NCI-H2196 treated with DMSO at 0.1 percent for 48 hours (cell line): Measurements from ENCODE around the gene TRAF7.

Source experiments
- DNase-seq: peaks from one replicate; lab custom pipeline; 2025; ENCODE audit not compliant: unreplicated experiment; lab: John Stamatoyannopoulos, UW

TRAF7 gene

DNA sequence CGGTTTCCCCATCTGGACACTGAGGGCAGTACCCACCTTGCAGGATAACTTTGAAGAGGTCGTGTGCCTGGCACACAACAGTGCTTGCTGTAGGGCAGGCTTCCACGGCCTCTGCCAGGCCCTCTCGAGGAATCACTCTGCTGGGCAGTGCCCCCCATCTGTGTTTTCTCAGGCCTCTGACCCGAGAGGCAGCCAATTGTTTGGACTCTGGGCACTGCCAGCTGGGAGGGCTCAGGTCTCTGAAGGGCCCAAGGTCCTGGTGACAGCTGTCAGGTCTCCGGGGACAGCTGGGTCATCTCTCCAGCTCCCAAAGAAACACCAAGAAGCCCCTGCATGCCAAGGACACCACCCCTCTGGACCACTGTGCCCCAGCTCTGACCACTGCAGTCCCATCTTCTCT is 8.2 kb upstream of the TRAF7 start:
- DNase-seq: no peak

DNA sequence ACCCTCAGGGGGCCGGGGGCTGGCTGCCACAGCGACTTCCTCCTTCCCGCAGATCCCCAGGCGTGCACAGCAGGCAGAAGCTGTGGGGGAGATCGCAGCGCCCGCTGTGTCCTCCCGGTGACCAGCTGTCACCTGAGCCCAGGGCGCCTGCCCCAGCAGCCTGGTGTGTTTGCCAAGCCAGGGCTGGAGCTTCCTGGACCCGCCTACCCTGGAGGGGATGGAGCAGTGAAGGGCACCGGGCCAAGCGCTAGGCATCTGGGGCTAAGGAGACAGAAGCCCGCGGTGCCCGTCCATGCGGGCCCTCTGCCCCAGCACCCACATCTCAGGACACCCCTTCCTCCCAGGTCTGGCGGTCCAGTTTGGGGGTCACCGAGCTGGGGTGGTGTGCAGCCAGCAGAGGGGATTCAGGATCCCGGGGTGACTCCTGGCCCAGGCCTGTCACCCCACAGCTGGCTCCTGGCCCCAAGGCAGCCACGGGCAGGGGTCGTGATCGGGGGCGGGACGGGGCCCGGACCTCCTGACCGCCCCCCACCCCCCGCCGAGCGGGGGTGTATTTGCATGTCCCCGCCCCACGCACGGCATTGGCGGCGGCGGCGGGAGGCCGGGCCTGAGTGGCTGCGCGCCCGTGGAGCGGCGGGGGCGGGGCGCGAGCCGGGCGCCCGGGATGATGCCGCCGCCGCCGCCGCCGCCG is 7.5 kb upstream of the TRAF7 start, which contains the start of gene RAB26:
RAB26 (plus strand) TSS at position 645 of the 691 bp plus-strand sequence. CDS start 159 bp downstream, outside the sequence.
- peak; percentile 93 for DNase-seq

DNA sequence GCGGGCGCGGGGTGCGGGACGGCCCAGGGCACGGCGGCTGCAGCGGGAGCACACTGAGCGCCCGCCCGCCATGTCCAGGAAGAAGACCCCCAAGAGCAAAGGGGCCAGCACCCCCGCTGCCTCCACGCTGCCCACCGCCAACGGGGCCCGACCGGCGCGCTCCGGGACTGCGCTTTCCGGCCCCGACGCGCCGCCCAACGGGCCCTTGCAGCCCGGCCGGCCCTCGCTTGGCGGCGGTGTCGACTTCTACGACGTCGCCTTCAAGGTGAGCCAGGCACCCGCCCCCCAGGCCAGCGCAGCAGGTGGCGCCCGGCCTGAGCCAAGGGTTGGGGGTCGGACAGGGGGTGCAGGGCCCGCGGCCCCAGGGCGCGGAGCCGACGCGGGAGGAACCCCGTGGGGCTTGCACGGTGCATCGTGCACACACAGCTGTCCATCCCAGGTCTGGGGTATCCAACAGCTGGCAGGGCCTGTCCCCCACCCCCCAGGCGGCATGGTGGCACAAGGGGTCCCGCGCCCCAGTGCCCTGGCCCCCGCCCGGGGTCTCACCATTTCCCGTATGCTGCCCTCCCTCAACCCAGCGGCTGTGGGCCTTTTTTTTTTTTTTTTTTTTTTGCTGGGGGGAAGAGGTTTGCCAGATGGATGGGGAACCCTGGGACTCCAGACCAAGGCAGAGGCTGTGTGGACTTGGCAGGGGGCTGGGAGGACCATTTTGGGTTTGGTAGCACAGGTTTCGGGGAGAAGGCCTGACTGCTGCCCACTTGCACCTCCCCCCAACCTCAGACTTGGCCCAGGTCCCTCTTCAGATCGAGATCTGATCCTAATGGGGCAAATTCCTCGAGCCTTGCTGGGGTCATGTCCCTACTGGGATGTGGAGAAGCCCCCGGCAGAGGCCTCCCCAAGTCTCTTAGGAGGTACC is 6.6 kb upstream of the TRAF7 start:
- DNase-seq: no peak

DNA sequence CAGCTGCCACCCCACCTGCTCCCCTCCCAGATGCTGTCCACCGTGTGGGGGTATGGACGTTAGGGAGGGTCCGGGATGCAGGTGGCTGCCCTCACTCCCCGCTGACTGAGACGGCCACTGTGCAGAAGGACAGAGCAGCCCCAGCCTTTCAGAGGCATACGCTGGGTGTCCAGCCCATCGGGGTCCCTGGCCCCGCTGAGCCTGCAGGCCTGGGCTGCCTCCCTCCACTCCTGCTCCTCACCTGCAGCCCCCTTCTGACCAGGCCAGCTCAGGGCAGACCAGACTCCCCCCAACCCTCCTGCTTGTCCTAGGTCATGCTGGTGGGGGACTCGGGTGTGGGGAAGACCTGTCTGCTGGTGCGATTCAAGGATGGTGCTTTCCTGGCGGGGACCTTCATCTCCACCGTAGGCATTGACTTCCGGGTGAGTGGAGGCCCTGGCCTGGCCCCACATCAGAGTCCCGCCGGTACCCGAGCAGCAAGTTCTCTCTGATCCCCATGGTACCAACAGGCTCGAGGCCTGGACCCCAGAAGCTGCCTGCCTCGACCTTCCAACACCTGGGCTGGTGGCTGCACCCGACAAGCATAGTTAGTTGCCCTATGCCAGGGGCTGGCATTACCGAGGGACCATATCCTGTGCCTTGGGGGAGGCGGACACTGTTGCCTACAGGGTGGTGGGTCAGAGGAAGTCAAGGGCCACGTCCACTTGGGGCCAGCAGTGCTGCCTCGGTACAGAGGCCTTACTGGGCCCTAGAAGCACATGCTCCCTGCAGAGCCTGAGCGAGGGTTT is 5.8 kb upstream of the TRAF7 start:
- DNase-seq: no peak

DNA sequence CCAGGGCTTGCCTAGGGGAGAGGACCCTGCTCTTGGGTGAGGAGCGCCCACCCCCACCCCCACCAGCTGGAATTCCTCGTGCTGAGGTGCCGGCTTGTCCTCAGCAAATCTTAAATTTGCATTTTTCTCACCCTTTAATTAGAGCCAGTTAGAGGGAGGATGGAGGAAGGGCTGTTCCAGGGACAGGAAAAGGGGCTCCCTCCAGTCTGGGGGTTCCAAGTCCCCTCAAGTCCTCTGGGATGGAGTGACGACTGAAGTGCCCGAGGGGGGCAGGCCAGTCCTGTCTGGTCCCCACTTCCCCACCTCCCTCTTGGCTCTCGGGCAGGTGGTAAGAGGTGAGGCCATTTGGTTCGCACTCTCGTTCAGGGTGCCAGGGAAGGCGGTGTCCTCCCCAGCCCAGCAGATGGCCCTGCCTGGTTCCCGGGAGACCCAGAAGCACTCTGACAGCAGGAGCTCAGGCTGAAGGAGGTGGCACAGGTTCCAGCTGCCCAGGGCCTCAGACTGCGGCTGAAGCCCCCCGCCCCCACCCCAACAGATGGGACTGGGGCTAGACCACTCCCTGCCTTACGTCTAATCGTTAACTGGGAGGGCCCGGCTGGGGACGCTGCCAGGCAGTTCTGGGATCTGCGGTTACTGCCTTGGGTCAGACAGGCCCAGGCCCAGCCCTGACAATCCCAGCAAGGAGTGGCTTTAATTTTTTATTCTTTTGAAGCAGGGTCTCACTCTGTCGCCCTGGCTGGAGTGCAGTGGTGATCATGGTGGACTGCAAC is 5.0 kb upstream of the TRAF7 start:
- peak; percentile 33 for DNase-seq

DNA sequence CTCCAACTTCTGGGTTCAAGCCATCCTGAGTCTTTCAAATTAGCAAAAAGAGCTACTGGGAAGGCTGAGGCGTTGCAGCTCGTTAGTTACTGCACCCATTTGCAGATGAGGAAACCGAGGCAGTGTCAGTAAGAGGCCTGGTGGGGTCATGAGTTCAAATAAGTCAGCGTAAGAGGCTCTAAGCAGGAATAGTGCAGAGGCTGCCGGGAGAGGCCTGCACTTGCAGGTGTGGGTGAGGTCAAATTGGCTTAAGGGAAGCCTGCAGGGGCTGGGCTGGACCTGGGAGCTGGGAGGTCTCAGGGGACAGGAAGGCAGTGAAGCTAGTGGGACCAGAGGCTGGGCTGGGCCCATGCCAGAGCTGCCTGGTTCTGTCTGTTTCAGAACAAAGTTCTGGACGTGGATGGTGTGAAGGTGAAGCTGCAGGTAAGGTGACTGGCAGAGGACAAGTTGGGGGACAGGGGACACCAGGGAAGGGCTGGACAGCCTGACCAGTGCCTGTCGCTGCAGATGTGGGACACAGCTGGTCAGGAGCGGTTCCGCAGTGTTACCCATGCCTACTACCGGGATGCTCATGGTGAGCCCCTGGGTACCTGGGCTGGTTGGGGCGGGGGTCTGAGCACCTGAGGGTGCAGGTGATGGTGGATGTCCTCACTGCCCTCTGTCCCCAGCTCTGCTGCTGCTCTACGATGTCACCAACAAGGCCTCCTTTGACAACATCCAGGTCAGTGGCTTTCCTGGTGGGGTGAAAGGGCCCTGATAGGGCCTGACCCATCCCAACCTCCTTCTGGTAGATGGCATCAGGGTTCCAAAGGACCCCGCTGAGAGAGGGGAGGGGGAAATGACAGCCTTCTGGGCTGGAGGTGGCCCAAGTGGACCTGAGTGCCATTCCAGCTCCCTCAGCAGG is 4.1 kb upstream of the TRAF7 start:
- no peak for DNase-seq

DNA sequence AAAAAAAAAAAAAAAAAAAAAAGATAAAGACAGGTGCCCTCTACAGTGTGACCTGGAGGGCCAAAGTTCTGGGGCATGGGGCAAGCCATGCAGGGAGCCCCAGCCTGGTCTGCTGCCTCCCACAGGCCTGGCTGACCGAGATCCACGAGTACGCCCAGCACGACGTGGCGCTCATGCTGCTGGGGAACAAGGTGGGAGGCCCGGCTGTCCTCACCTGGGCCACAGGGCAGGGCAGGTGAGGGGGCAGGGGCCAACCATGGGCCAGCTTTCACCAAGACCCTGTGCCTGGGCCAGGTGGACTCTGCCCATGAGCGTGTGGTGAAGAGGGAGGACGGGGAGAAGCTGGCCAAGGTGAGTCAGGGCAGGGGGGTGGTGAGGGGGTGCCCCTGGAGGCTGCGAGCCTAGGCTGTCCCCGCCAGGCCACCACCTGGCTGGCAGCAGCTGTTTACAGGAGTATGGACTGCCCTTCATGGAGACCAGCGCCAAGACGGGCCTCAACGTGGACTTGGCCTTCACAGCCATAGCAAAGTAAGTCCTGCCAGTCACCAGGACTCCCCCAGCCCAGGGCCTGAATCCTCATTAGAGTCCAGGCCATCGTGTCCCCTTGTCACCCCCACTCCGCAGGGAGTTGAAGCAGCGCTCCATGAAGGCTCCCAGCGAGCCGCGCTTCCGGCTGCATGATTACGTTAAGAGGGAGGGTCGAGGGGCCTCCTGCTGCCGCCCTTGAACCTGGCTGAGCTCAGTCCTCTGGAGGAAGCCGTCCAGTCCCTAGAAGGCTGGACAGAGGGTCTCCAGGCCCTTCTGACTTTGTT is 2.7 kb upstream of the TRAF7 start:
- DNase-seq: no peak

DNA sequence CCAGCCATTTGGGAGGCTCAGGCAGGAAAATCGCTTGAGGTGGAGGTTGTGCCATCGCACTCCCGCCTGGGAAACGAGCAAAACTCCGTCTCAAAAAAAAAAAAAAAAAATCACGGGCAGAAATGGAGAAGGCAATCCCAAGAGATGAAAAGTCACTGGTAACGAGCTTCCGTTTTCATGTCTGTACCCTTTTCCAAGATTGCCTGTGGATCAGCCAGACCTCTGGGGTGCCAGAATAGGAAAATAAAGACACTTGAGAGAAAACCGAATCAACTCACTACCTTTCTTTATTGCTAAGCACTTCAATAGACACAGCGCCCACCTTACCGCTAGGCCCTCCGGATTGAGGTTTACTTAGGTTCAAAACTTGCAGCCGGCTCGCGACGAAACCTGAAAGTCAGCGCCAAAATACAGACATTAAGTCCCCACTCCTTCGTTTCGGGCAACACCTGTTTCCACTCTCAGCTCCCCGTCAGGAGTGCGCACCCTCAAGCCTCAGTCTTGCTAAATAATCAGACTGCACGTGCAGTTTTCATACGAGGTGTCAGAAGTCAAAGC is 970 bp upstream of the TRAF7 start:
- no peak for DNase-seq

DNA sequence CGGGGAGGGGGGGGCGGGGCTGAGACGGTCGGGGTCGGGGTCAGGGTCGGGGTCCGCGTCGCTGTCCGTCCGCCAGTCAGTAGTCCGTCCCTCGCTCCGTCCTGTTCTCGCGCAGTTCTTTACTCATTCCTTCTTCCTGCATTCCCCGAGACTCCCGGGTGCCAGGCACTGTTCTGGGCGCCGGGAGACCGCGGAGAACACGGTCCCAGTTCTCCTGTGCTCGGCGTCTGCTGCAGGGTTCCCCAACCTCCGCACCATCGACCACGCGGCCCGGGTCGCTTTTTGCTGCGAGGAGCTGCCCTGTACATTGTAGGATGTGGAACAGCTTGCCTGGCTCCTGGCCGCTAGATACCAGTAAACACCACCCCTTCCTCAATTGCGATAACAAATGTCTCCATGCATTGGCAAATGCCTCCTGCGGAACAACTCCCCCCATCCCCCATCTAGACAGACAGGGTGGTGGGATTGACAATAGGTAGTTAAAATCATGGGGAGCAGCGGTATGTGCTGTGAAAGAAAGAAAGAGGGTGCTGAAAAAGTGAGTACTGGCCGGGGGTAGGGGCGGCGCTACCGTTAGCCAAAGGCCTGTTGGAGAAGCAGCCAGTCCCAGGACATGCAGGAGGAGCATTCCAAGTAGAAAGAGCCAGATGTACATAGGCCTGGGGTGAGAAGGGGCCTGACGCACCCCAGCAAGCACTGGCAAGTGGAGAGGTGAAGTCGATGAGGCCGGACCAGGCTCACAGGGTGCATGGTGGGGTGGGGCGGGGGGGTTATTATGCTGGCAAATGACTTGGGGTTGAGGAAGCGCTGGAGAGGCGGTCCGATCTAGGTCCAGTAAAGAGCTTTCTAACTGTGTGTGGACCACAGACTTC is 631 bp downstream of the TRAF7 start:
- no peak for DNase-seq

DNA sequence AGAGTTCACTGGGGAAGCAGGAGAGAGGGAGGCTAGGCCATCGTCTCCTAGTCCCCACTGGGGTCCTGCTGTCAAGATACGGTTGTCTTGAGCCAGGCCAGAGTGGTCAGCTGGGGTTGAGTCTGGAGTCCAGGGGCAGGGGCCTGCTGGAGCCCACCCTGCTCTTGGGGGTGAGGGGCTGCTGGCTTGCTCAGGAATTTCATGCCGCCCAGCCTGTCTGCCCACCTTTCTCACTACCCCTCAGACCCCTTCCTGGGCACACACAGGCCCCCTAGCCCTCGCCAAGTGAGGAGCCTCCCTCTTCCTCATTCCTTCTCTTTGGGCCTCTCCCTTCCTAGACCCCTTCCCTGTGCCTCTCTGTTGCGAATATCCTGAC is 1.3 kb downstream of the TRAF7 start:
- DNase-seq: no peak

DNA sequence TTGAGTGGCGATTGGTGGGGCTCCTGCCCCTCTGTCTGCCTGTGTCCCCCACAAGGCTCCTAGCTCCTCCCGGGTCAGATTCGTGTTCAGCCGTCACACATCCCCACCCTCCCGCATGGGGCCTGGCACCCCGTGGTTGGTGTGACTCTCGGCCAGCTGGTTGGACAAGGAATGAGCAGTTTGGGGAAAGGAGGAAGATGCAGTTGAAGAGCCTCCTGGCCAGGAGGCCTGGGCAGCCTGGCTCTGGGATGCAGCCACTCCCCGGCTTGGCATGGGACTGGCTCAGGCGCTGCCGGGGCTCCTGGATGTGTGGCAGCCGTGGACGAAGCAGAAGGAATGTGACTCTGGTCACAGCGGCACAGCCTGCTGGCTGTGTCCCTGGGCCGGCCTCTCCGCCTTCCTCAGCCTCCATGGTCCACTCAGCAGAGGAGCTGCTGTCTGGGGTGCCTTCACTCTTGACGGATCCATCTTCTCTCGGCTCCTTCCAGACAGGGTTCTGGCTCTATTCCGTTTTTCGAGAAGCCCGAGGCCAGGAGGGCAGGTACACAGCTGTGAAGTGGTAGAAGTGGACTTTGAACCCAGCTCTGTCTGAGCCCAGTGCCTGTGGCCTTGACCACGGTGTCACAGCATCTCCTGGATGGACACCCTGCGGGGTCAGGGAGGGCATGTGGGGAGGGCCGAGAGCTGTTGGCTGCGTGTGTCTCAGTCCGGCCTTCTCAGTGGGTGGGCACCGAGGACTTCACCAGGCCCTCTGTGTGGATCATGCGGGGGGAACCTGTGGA is 2.1 kb downstream of the TRAF7 start:
- DNase-seq: no peak

DNA sequence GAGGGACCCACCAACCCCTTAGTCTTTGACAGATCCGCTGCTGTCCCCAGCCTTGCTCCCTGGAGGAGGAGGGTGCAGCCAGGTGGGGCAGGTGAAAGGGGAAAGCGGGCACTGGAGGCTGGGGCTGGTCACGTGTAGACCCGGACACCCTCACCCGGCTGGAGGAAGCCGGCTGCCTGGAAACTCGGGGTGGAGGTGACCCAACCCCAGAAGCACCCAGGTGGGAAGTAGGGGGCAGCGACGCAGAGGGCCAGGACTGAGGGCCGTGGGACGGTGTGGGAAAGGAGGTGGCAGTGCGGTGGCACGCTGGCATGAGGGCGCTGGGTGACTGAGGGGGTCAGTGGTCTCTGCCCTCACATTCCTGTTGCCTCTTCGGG is 2.7 kb downstream of the TRAF7 start:
- DNase-seq: no peak

DNA sequence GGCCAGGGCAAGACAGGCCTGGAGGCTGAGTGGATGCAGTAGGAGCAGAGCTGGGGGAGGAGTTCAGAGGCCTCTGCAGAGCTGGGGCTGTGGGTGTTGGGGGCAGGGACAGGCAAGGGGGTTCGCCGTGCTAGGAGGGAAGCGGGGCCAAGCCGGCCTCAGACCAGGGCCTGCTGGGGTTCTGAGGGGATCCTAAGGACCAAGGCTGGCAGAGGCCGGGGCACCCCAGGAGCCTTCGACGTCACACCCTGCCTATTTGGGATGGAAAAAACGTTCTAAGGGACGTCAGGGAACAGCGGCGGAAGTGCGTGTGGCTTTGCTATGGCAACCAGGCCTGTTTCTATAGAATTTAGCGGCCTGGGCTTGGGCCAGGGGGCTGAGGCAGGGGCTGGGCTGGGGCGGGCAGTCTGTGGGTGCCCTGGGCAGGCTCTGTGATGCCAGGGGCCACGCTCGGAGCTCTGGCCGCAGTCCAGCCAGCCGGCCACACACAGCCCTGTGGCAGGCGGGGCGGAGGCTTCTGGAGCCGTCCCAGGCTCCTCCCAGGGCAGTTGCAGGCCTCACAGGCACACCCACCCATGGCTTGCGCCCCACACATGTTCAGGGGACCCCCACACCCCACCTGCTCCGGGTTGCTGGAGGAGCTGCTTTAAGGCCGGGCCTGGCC is 3.7 kb downstream of the TRAF7 start:
- DNase-seq: no peak

DNA sequence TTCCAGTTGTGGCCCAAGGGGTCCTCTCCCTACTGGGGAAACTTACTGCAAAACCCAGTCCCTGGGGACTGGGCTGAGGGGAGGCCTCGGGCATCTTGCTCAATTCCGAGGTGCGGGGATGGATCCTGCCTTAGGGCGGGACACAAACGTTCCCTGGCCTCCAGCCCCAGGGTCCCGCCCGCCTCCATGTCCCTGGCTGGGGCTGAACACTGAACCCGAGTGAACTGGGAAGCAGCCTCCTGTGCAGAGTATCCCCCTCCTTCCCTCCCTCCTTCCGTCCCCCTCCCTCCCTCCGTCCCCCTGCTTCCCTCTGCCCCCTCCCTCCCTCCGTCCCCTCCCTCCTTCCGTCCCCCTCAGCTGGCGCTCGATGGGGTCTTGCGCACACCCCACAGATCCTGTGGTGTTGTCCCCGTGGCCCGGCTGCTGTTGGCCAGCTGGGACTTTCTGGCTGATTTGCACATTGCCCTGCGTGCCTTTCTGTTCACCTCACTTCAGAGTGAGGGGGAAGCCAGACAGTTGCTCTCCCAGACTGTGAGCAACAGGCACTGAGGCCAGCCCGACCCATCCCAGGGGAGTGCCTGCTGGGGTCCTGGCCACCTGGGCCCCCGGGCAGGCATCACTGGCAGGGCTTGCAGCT is 5.5 kb downstream of the TRAF7 start:
- no peak for DNase-seq

DNA sequence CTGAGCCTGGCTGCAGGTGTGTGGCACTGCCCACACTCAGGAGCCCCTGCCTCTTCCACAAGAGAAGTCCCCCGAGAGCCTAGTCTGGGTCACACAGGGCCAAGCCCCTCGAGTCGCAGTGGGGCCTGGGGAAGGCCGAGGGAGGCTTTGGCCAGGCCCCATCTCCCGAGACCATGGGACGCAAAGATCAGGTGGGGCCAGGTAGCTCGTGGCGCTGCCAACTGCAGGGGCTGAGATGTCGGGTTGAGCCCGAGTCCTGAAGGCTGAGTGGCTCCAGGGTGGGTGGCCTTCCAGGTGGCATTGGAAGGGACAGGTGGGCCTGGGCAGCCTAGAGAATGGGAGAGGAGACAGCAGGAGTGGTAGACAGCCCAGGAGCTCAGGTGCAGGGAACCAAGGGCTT is 6.3 kb downstream of the TRAF7 start:
- DNase-seq: no peak

DNA sequence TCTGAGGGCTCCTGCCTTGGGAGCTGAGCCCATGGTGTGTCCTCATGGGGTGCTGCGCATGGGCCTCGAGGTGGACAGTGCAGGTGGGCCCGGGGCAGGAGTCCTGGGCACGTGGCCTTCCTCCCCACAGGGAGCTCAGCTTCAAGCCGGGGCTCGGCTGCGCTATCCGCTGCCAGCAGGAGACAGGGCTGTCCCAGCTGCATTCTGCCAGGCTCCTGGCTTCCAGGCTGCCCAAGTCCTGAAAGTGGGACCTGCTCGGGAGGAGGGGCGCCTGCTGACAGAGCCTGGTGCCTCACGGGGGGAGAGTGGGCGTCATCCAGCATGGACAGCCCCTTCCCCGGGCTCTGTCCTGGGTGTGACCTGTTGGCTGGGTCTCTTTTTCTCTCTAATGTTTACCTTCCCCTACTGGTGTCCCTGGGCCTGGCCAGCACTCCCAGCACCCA is 7.1 kb downstream of the TRAF7 start:
- DNase-seq: no peak
